ENCODE results near the gene RPS6KA6.

GRCh38 chrX:84174348-84174747, 13.7 kb downstream of the RPS6KA6 start:
- TF ChIP-seq FOXK2 (IDR thresholded peaks at IDR 0.05), result no peak
- TF ChIP-seq L3MBTL2 (conservative IDR thresholded peaks at IDR 0.05), result no peak
- TF ChIP-seq FOXA1 (IDR thresholded peaks at IDR 0.05), result no peak
- TF ChIP-seq BHLHE40 (IDR thresholded peaks at IDR 0.05; ENCODE audit: borderline replicate concordance), result no peak
- TF ChIP-seq ZNF384 (IDR thresholded peaks at IDR 0.05), result no peak
- no peak for TF ChIP-seq HDGF (IDR thresholded peaks at IDR 0.05; ENCODE audit: borderline replicate concordance)
- TF ChIP-seq FOXM1 (IDR thresholded peaks at IDR 0.05; ENCODE audit: borderline replicate concordance), result no peak
- no peak for TF ChIP-seq ELF4 (IDR thresholded peaks at IDR 0.05)
- no peak for TF ChIP-seq SUZ12 (IDR thresholded peaks at IDR 0.05)

Measured in HEK293T (cell line).